Transverse colon (tissue), 4 donors: Measurements from ENCODE around the gene MYO5B. TPM values are rescaled to one million over a fixed set of nuclear protein-coding genes. Genes with fewer than 3 reads are reported as not detected.

ENCODE experiments used
- DNase-seq: peaks from one replicate; pipeline ENCODE4 v3.0.0-alpha.2; 2019
- H3K27ac ChIP-seq, 4 donors: fragments of 200-600 bp; sonication (generic); 2 replicates each; pipeline ENCODE4 v1.5.1; 2016 to 2018; ENCODE audit warnings: inconsistent platforms in 4 of 4
- H3K27me3 ChIP-seq: fragments of 200-600 bp; sonication (generic); 2 replicates; pipeline ENCODE4 v1.5.1; 2017; ENCODE audit warnings: inconsistent platforms
- H3K36me3 ChIP-seq, 4 donors: fragments of 200-600 bp; sonication (generic); 2 replicates each; pipeline ENCODE4 v1.5.1; 2017 to 2019; ENCODE audit warnings: inconsistent platforms in 4 of 4
- H3K4me1 ChIP-seq, 4 donors: fragments of 200-600 bp; sonication (generic); 2 replicates each; pipeline ENCODE4 v1.5.1; 2017 to 2020; ENCODE audit warnings: inconsistent platforms in 4 of 4
- H3K4me3 ChIP-seq, 4 donors: fragments of 200-600 bp; sonication (generic); 1 replicate in 1 of 4; 2 replicates in 3 of 4; pipeline versions ENCODE4 v1.5.1 to v1.6.1; 2017 to 2019; ENCODE audit warnings: inconsistent platforms in 4 of 4
- H3K9me3 ChIP-seq, 2 donors: fragments of 200-600 bp; sonication (generic); 2 replicates each; pipeline ENCODE4 v1.5.1; 2017 to 2019; ENCODE audit warnings: inconsistent platforms in 2 of 2
- EP300 ChIP-seq: sonication (generic); formaldehyde crosslinking; IDR thresholded peaks from one replicate; pipeline ENCODE4 v1.6.1; 2017; ENCODE audit warnings: antibody characterized with exemption, low read depth
- POLR2A ChIP-seq: fragments of 450-650 bp; IDR thresholded peaks from one replicate; pipeline ENCODE4 v1.6.1; 2016; ENCODE audit warnings: antibody characterized with exemption, mild to moderate bottlenecking, moderate library complexity
- POLR2AphosphoS5 ChIP-seq, 3 donors: sonication (generic); formaldehyde crosslinking; IDR thresholded peaks; one replicate each; pipeline ENCODE4 v1.6.1; 2016; ENCODE audit warnings: antibody characterized with exemption in 3 of 3
- WGBS, 2 donors: methylation state at CpG; one replicate each; pipeline ENCODE4 v1.1.5; 2018; ENCODE audit warnings: low coverage in 1 of 2; 5-methylcytosine and 5-hydroxymethylcytosine counted together
- in situ Hi-C, 4 donors: fragments of 200-750 bp; cut with MboI; loops; one replicate each; pipeline versions ENCODE4 v1.15.0 to v1.15.1; 2017; ENCODE audit warnings: low sequenced_read_pairs in 3 of 4, low pct_ligation_motif_present in 1 of 4, low pct_unique_long_range_greater_than_20kb in 1 of 4
- intact Hi-C: fragments of 100-400 bp; cut with DNase I; formaldehyde crosslinking; loops from one replicate; pipeline ENCODE4 v1.15.1; 2023; ENCODE audit warnings: low total_unique reads
- total RNA-seq, 4 donors: library from RNA; depleted of rRNA; stranded (reverse); fragments of >200 nt; gene quantifications; one replicate each; pipeline ENCODE4 v1.1.0, GENCODE V29; 2016
- TF ChIP-seq, protein P1 (sequence below), 5 experiments: fragments of 200-600 bp in 3 of 5; fragments of 450-650 bp in 2 of 5; sonication (generic) in 3 of 5; IDR thresholded peaks; 1 replicate in 2 of 5; 2 replicates in 3 of 5; pipeline ENCODE4 v1.5.1; 2016 to 2017; ENCODE audit warnings: antibody characterized with exemption in 5 of 5, inconsistent platforms in 3 of 5, mild to moderate bottlenecking in 2 of 5, moderate library complexity in 1 of 5

MYO5B gene
- total RNA-seq, 4 donors from 2014 or later = 96.7 to 144 (median 114) TPM

DNA sequence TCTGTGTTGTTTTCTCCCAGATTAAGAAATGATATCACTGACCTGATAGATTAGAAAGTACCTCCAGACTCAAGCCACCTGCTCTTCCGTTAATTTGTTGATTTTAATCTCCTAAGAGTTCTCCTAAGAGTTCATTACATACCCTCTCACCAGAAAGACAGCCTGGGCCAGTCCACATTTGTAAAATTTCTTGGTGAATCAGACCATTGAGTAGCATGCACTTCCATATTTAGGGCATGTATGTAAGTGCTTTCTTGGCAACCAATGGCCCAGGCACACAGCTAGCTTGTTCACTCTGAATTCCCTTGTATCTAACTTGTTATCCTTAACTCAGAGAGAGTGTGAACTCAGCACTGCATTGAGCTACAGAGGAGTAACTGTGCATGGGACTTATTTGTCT is 223.5 kb downstream of the MYO5B start:
- TF ChIP-seq, protein P1, sequence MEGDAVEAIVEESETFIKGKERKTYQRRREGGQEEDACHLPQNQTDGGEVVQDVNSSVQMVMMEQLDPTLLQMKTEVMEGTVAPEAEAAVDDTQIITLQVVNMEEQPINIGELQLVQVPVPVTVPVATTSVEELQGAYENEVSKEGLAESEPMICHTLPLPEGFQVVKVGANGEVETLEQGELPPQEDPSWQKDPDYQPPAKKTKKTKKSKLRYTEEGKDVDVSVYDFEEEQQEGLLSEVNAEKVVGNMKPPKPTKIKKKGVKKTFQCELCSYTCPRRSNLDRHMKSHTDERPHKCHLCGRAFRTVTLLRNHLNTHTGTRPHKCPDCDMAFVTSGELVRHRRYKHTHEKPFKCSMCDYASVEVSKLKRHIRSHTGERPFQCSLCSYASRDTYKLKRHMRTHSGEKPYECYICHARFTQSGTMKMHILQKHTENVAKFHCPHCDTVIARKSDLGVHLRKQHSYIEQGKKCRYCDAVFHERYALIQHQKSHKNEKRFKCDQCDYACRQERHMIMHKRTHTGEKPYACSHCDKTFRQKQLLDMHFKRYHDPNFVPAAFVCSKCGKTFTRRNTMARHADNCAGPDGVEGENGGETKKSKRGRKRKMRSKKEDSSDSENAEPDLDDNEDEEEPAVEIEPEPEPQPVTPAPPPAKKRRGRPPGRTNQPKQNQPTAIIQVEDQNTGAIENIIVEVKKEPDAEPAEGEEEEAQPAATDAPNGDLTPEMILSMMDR (IDR thresholded peaks at IDR 0.05) = no peak
- no peak for TF ChIP-seq EP300
- TF ChIP-seq POLR2A = no peak
- H3K4me3 ChIP-seq = no peak overlapping the region
- DNase-seq = no peak
- H3K9me3 ChIP-seq = no peaks in the 10 kb centered on the region
- H3K27me3 ChIP-seq = no peaks in the 10 kb centered on the region
- 81% methylated on average over 1 of the region's 1 CpG; no CpG with 5 or more reads in 1 of the 2 donors for WGBS, 2 donors
- peaks cover 9 to 25% (median 16%) of the 10 kb centered on the region in 4 donors for H3K4me1 ChIP-seq
- no peak overlapping the region for H3K27ac ChIP-seq
- in situ Hi-C loops (no loop called here), intact Hi-C loops (no loop called here)
- H3K36me3 ChIP-seq = no peaks in the 10 kb centered on the region

DNA sequence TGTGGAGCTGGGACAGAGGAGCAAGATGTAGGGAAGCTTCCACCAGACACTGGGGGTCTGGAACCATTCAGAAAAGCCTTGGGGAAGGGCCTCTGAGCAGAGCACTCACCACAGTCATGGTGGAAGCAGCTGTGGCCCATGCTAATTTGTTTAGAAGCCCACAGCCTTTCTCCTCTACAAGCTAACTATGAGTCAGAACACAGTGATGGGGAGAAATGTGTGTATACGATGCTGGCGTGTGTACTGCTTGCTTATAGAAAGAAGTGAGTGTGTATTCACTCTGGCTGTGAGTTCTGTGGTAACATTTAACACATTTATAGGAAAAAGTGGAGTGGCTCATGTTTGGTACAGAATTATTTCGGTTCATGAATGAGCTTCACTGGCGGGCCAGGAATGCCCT is 224.6 kb downstream of the MYO5B start:
- H3K27ac ChIP-seq = no peak overlapping the region
- in situ Hi-C loops (no loop called here), intact Hi-C loops (no loop called here)
- H3K9me3 ChIP-seq = no peaks in the 10 kb centered on the region
- DNase-seq = no peak
- H3K36me3 ChIP-seq = no peaks in the 10 kb centered on the region
- WGBS, 2 donors = 87 to 90% methylated on average over 2 to 4 of the region's 4 CpGs
- no peak overlapping the region for H3K4me3 ChIP-seq
- H3K27me3 ChIP-seq = no peaks in the 10 kb centered on the region
- peaks cover 12 to 32% (median 23%) of the 10 kb centered on the region in 4 donors for H3K4me1 ChIP-seq
- TF ChIP-seq, protein P1 (IDR thresholded peaks at IDR 0.05) = no peak
- no peak for TF ChIP-seq EP300

DNA sequence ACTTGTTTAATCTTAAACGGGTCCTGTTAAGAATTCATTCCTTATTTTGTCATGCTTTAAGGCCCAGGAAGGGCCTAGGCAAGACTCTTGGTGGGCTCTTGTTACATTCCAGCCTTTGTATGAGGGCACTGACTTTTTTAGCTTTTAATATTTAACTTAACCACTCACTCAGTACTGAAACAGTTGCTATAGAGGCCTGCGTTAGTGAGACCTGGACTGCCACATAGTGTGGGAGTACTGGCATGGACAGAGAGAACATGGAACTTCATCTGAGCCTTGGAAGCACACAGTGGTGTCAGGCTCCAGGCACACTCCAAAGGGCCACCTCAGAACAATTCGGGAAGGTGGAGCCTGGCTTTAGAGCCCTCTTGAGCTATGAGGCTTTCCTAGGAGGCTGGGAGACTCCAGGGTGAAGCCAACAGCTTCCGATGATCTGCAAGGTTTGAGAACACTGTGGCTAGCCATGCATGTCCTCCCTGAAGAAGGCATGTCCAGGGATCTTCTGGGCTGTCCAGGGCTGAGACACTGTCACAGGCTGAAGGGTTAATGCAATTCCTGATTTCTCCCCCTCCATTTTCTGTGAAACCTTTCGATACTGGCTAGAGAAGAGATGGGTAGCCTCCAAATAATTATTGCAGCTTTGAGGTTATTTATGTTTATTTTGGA is 226.2 kb downstream of the MYO5B start:
- DNase-seq = no peak
- peak overlapping the region; percentile 27 to 85 (median 70) for H3K27ac ChIP-seq
- no peak for TF ChIP-seq EP300
- TF ChIP-seq POLR2AphosphoS5 (IDR thresholded peaks at IDR 0.05) = no peak
- no peak for TF ChIP-seq POLR2A
- TF ChIP-seq, protein P1 (IDR thresholded peaks at IDR 0.05) = no peak
- H3K9me3 ChIP-seq = no peaks in the 10 kb centered on the region
- WGBS, 2 donors = 70 to 74% methylated on average over 2 to 5 of the region's 5 CpGs
- in situ Hi-C loops = no loop called here
- intact Hi-C loops = no loop called here
- H3K4me3 ChIP-seq = no peak overlapping the region
- no peaks in the 10 kb centered on the region for H3K36me3 ChIP-seq
- peaks cover 12 to 32% (median 23%) of the 10 kb centered on the region in 4 donors for H3K4me1 ChIP-seq
- no peaks in the 10 kb centered on the region for H3K27me3 ChIP-seq

DNA sequence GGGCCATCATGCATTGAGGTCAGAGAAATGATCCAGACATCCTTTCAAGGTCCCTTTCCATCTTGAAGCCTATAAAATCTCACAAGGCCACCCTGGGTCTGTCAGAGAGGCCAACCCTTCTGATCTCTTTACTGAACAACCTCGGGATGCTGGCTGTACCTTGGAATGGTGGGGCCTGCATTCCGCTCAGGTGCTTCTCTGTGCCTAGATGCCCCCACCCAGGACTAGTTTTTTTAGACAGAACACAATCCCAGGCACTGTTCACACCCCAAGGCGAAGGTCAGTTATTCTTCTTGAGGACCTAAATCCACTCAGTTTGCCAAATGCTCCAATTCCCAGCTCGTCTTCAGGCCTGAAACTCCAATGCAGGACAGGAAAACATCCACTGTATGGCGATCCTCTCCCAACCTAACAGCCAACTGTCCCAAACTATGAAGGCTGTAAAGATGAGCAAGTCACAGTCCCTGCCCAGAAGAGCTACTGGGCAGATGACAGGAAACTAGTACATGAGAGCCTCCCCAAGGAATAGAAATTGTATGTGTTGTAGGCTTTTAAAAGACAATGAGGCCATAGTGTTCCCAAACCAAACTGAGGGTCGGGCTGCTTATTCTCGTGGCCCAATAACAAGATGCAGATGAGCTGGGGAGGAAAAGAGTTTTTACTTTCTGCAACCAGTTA is 227.2 kb downstream of the MYO5B start:
- intact Hi-C loops = no loop called here
- Histone ChIP-seq H3K27me3 (no peaks in the 10 kb centered on the region), H3K4me3 (no peak overlapping the region), H3K9me3 (no peaks in the 10 kb centered on the region), H3K27ac (peak overlapping the region; percentile 61 to 85 (median 78)), H3K36me3 (no peaks in the 10 kb centered on the region), H3K4me1 (peaks cover 12 to 32% (median 23%) of the 10 kb centered on the region in 4 donors)
- in situ Hi-C loops = no loop called here
- peak; percentile 41 for DNase-seq
- TF ChIP-seq EP300 (no peak), POLR2AphosphoS5 (IDR thresholded peaks at IDR 0.05) (no peak), POLR2A (no peak)
- TF ChIP-seq, protein P1 (IDR thresholded peaks at IDR 0.05) = no peak
- 37 to 69% methylated on average over 2 to 7 of the region's 7 CpGs for WGBS, 2 donors
